Measurements from ENCODE around the gene TMEM128.
"Not testable (repeated sequence)": the region's sequence is repeated elsewhere in the genome, so short reads cannot be mapped to it uniquely, and the experiment has no call there.

Gene TMEM128

DNA sequence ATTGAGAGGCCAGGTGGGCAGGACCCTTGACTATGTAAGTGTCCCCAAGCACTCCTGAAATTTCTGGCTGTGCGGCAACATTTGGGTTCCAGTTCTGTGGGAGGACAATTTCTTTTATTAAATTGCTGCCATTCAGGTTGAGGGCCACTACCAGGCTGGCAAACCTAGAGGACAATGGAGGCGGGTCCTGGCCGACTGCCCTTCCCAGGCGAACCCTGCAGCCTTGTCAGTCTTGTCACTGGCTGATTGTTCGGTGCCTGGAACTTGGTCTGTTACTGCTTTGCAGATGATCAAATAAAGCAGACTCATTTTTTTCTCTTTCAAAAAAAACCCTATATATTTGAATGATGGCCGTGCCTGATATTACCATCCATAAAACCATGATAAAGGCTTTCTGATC is 6.6 kb upstream of the TMEM128 start:
- DNase-seq, result no peak

GRCh38 chr4:4254199-4254598 is 6.2 kb upstream of the TMEM128 start:
- DNase-seq, result no peak

- no peak for DNase-seq
Measured at GRCh38 chr4:4249866-4250265, 1.8 kb upstream of the TMEM128 start.

DNA sequence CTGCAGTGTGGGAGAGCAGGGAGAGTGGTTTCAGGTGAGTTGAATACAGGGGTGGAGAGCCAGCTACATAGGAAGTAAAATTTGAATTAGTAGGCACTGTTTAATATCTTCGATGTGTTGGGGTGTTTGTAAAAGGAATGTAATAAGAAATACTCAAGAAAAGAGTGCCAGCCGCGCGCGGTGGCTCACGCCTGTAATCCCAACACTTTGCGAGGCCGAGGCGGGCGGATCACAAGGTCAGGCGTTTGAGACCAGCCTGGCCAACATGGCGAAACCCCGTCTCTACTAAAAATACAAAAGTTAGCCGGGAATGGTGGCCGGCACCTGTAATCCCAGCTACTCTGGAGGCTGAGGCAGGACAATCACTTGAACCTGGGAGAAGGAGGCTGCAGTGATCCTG is 1.3 kb upstream of the TMEM128 start:
- DNase-seq, result not testable (repeated sequence)

DNA sequence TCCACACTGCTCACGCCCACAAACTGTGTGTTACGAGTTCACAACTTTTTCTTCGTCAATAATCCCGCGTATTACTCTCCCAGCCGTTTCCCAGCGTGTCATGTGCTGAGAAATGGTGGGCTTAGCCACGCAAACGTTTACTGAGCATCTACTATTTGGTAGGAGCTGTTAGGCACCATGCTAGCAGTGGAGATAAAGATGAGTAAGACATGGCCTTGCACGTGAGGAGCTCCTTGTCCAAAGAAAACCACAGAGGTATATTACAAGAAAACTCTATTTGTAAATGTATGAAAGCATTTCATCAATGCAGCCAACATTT is 821 bp upstream of the TMEM128 start:
- no peak for DNase-seq

GRCh38 chr4:4247696-4248028 is 361 bp downstream of the TMEM128 start:
- no peak for DNase-seq

GRCh38 chr4:4245172-4245571 is 2.9 kb downstream of the TMEM128 start:
- DNase-seq, result no peak

GRCh38 chr4:4239551-4239950 is 8.5 kb downstream of the TMEM128 start:
- not testable (repeated sequence) for DNase-seq

DNA sequence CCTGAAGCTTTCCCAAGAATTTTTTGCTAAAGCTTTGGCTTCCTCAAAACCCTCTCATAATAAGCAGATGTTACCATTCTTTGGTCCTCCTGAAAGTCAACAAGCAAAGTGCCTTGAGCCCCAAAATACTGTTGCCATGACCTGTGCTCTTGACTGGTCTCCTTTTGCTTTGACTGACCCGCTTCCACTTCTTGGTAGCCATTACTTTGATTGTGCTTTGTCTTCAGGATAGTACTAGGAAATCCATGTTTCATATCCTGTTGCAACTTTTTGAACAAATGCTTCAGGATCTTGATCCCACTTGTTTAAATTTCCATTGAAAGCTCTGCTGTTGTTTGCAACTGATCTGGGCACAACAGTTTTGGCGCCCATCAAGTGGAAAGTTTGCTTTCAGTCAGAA is 14.4 kb downstream of the TMEM128 start:
- no peak for DNase-seq

DNA sequence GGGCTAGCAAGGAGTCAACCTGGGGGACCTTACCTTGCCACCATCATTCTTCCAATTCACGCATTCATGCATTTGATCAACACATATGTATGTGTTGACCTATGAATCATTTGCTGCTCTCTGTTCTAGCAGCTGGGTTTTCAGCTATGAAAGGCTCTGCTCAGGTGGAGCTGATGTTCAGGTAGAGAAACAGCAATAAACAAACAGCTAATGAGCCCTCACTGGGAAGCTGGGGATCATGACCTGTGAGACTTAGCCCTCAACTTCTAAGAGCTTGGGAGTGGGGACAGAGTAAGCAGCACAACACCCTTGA is 19.7 kb downstream of the TMEM128 start:
- no peak for DNase-seq

DNA sequence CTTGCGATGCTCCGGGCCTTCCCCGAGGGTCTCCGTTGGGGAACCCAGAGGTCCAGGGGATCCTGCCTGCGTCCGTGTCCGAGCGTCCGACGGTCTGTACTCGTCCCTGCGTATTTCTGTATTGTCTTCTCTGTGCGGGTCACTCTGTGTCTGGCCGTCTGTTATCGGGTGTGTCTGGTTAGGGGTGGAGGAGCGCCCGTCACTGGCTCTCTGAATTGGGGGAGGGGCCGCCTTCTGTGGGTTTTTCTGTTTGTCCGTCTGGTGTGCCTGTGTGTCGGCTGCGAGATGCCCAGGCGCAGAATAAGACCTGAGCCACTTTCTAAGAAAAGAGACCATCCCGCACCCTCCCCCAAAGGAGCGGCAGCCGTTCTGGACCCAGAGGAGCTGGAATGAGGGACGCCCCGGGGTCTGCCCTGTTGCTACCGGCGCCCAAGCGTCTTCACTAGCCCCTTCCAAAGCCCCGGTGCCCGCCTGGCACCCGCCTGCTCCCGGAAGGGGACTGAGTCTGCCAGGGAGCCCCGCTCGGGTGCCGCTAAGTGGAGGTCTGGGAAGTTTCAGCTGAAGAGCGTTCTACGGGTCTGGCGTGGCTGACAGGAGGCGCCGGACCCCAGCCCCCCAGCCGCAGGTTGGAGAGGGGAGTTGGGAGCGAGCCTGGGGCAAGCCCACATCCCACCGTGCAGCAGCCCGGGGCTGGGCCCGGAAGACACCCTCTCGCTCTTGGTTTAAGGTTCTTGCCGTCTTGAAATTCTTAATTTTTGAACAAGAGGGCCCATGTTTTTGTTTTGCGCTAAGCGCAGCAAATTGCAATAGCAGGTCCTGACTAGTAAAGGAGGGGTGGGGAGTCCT is 20.3 kb downstream of the TMEM128 start:
- DNase-seq, result no peak

GRCh38 chr4:4226606-4227438 is 21.2 kb downstream of the TMEM128 start, which contains the start of gene OTOP1:
TSS of gene OTOP1 (minus strand) at chr4:4226929. CDS start at chr4:4226864, 65 bp downstream.
- DNase-seq, result no peak

DNA sequence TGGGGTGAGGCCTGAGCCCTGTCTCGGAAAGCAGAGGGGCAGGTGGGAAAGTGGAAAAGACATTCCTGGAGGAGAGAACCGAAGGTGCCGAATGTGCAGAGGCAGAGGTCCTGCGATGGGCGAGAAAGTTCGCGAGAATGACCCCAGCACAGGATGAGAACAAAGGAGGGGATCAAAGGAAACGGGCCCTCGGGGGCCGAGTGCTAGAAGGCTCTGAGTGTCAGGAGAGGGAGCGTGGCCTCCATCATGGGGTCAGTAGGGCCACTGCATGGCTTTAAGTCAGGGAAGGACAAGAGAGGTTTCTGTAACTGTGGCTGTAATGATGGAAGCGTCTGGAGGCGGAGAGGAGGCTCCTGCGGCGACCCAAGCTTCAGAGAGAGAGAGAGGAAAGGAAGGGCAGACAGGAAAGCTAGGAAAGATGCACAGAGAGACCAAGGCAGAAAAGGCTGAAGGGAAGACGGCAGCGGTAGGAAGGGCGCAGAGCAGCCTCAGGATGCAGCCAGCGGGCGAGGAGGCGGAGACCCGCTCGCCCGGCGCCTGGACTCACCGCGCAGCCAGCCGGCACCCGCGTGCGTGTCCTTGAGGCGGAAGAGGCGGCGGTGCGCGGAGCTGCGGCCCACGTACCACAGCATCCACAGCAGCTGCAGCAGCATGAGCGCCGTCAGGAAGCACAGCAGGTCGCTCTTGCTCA is 22.0 kb downstream of the TMEM128 start:
- DNase-seq, result no peak

DNA sequence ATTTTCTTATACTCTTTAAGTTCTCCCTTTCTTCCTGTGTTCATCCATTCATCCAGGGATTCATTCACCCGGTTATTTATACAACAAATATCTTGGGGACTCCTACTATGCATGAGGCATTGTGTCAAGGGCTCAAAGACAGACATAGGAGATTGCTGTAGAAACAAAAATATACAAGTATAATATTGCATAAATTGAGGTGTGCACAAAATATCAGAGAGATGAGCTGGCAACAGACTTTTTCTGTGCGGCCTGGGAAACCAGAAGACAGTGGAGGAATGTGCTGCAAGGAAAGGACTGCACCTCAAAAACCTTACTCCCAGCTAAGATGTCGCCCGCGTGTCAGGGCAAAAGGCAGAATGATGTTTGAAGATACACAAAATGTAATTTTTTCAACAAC is 30.9 kb downstream of the TMEM128 start:
- DNase-seq, result no peak

- no peak for DNase-seq
Measured at GRCh38 chr4:4216648-4217047, 31.4 kb downstream of the TMEM128 start.

- not testable (repeated sequence) for DNase-seq
Measured at GRCh38 chr4:4213674-4214073, 34.3 kb downstream of the TMEM128 start.

DNA sequence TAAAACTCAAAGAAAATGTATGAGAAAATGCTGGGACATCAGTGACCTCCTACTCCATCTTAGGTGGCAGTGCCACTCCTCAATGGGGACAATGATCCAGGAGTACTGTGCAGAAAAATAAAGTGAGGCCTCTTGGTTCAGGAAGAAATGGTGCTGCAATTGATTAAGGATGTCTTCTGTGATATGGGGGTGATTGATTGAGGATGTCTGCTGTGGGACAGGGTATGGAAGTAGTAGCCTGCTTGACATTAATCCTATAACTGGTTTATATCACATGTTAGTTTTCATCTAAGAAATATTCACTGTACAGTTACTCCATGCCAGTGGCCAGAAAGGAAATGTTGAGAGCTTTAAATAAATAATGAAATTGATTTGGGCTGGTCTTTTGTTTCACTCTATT is 41.8 kb downstream of the TMEM128 start:
- no peak for DNase-seq

- no peak for DNase-seq
Measured at GRCh38 chr4:4204401-4204745, 43.6 kb downstream of the TMEM128 start.

GRCh38 chr4:4203688-4204400 is 44.2 kb downstream of the TMEM128 start:
- no peak for DNase-seq

DNA sequence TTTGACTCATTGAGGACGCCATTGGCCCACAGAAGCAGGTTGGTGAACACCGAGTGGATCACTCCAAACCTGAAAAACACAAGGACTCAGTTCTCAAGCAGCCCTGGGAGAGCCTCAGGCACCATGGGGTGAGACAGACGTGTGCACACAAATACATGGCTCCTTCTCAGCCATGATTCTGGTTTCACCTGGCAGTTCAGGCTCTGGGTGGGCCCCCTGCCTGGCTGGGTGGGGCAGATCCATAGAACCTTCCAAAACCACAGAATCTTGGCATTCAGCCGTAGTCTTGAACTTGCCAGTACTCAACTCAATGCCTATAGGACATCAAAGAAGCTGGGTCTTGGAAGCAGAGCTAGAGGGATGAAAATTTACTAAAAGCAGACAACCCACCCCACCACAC is 45.5 kb downstream of the TMEM128 start:
- DNase-seq, result no peak

DNA sequence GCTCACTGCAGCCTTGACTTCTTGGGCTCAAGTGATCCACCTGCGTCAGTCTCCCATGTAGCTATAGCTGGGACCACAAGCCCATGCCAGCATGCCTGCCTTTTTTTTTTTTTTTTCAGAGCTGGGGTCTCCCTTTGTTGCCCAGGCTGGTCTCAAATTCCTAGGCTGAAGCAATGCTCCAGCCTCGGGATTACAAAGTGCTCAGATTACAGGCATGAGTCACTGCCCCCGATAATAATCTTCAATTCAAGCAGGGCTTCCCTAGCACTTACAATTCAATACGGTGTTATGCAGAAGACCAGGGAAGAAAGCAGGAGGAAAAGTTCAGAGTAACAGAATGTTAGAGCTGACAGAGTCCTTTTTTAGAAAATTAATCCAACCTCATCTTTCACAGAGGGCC is 47.4 kb downstream of the TMEM128 start:
- DNase-seq, result no peak

DNA sequence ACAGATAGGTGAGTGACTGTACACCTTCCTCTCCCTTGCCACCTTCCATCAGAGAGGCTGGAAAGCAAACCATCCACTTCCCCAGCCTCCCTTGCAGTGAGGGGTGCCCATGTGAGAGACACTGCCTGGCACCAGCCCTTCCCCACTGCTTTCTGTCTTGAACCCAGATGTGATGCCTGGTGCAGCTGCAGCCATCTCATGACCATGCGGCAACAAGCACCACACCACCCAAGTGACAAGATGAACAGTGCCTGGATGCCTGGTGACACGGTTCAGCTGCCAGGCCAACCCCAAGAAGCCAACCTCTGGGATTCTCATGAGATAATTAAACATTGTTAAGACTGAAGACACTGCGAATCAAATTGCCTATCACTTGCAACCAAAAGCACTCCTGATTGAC is 52.7 kb downstream of the TMEM128 start:
- no peak for DNase-seq

- not testable (repeated sequence) for DNase-seq
Measured at GRCh38 chr4:4188557-4188956, 59.5 kb downstream of the TMEM128 start.
